Measurements from ENCODE around the gene COL4A4.
"Not testable (repeated sequence)": the region's sequence is repeated elsewhere in the genome, so short reads cannot be mapped to it uniquely, and the experiment has no call there.

Gene COL4A4

DNA sequence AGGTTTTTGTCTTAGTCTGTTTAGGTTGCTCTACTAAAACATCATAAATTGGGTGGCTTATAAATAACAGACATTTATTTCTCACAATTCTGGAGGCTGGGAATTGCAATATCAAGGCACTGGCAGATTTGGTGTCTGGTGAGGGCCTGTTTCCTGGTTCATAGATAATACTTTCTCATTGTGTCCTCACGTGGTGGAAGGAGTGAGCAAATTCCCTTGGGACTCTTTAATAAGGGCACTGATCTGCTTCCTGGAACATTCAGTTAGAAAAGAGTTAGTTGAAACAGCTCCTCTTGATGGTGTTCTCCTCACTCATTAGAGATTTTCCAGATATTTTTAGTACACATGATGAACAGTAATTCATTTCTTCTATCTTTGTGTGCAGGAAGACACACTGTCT is 22.7 kb upstream of the COL4A4 start:
- H3K79me2 ChIP-seq (ENCODE audit: control insufficient read depth, insufficient read depth, low read length, unreplicated experiment): no peaks in the 10 kb centered on the region

DNA sequence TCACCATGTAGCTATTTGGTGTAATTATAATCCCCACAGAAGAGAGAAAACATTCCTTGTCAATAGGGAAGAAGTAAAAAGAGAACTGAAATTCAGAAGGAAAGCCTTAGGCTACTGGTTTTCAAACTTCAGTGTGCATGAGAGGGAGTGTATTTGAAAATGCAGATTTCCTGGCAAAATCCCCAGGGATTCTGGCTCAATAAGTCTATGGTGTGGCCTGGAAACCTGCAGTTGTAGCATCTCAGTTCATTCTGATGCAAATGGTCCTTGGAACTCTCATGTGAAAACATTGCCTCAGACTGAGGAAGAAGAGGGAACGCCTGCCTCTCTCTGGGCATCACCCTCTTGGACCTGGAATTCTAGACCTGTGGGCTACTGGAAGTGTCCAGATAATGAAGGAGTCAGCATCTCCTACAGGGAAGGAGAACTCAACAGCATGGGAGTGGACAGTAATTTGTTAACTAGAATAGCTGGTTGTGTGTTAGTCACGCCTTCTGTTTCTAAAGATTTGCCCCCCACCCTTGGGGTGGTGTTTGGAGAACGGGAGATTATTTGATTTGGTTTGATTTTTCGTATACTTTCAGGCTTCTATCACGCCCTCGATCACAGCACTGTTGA is 21.7 kb upstream of the COL4A4 start:
- no peak overlapping the region for H3K27ac ChIP-seq (ENCODE audit: low read depth, low read length)
- H3K4me1 ChIP-seq (ENCODE audit: control insufficient read depth, insufficient read depth, low read length, unreplicated experiment): peaks cover 26% of the 10 kb centered on the region
- H3K79me2 ChIP-seq (ENCODE audit: control insufficient read depth, insufficient read depth, low read length, unreplicated experiment): no peaks in the 10 kb centered on the region
- no peak overlapping the region for H3K4me3 ChIP-seq (ENCODE audit: low read depth, low read length)
- H3K27me3 ChIP-seq (ENCODE audit: insufficient read depth, low read length): no peaks in the 10 kb centered on the region
- no peaks in the 10 kb centered on the region for H3K36me3 ChIP-seq (ENCODE audit: insufficient read depth, low read length)
- no peak overlapping the region for H2AFZ ChIP-seq (ENCODE audit: low read length, unreplicated experiment)

More for the DNA sequence above, 22.7 kb upstream of the COL4A4 start:
- H3K4me1 ChIP-seq (ENCODE audit: control insufficient read depth, insufficient read depth, low read length, unreplicated experiment): peaks cover 31% of the 10 kb centered on the region
- H3K36me3 ChIP-seq (ENCODE audit: insufficient read depth, low read length): no peaks in the 10 kb centered on the region
- H3K27ac ChIP-seq (ENCODE audit: low read depth, low read length): no peak overlapping the region
- H3K4me3 ChIP-seq (ENCODE audit: low read depth, low read length): no peak overlapping the region
- H3K27me3 ChIP-seq (ENCODE audit: insufficient read depth, low read length): no peaks in the 10 kb centered on the region
- H2AFZ ChIP-seq (ENCODE audit: low read length, unreplicated experiment): no peak overlapping the region

DNA sequence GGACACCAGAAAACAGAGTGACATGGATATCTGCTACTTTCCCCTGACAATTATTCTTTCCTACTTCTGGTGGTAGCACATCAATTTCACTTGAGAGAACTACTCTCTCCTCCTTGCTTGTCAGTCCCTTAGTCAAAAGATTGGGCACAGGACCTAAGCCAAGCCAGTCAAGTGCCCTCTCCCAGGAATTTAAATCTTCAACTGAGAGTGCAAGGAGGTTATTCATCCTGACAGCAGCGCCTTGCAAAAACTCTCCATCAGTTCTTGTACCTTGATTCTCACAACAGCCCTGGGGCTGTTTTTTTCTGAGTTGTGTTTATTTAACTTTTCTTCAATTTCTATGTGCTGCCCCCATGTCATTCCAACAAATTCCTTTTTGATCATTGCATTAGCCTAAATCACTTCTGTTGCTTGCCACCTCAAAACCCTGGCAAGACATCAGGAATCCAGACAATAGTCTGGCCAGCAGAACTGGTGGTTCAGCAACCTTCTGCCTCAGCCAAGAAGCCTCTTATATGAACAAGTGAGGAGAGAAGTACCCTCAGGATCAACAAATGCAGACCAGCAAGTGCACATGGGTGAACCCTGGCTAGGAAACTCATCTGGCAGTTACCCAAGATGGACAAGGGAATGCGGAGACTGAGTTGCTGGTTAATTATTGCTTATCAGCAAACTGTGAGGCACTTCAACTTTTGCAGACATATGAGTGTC is 19.8 kb upstream of the COL4A4 start:
- no peaks in the 10 kb centered on the region for H3K27me3 ChIP-seq (ENCODE audit: insufficient read depth, low read length)
- H3K27ac ChIP-seq (ENCODE audit: low read depth, low read length): no peak overlapping the region
- peaks cover 25% of the 10 kb centered on the region for H3K4me1 ChIP-seq (ENCODE audit: control insufficient read depth, insufficient read depth, low read length, unreplicated experiment)
- H3K4me3 ChIP-seq (ENCODE audit: low read depth, low read length): no peak overlapping the region
- no peak overlapping the region for H2AFZ ChIP-seq (ENCODE audit: low read length, unreplicated experiment)
- H3K79me2 ChIP-seq (ENCODE audit: control insufficient read depth, insufficient read depth, low read length, unreplicated experiment): no peaks in the 10 kb centered on the region
- no peaks in the 10 kb centered on the region for H3K36me3 ChIP-seq (ENCODE audit: insufficient read depth, low read length)

DNA sequence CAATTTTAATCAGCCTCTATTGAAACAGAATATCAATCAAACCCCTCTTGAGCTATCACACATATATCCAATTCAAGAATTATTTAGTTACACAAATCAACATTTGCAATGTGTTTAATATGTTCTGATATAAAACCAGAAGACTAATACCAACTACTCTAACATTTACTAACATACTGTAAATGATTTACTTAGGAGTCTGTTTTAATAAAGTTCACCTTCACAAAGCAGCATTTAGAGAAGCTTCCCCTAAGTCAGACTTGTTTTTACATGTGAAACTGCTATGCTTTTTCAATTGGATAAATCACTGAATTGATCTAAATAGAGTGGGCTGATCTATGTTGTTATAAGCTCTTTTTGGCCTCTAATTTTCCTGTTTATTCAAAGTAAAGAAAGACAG is 18.8 kb upstream of the COL4A4 start:
- H3K36me3 ChIP-seq (ENCODE audit: insufficient read depth, low read length): no peaks in the 10 kb centered on the region
- H3K27ac ChIP-seq (ENCODE audit: low read depth, low read length): no peak overlapping the region
- H3K4me1 ChIP-seq (ENCODE audit: control insufficient read depth, insufficient read depth, low read length, unreplicated experiment): peaks cover 19% of the 10 kb centered on the region
- H3K27me3 ChIP-seq (ENCODE audit: insufficient read depth, low read length): no peaks in the 10 kb centered on the region
- no peaks in the 10 kb centered on the region for H3K79me2 ChIP-seq (ENCODE audit: control insufficient read depth, insufficient read depth, low read length, unreplicated experiment)
- H2AFZ ChIP-seq (ENCODE audit: low read length, unreplicated experiment): no peak overlapping the region
- H3K4me3 ChIP-seq (ENCODE audit: low read depth, low read length): no peak overlapping the region

DNA sequence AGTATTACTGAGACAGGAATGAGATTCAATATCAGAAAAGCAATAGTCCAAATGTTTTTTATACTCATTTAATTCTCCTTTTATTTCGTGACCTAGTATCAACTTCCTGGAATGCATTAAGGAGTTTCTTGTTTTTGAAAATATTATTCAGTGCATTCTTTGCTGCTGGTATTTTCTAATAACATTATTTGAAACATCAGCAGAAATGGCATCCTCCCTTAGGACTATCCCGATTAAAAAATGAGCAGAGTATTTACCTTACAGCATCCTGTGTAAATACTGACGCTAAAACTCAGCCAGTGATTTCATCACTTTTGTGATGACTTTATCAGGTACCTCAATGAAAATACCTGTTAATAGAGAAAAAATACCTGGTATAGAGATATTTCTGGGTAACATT is 16.8 kb upstream of the COL4A4 start:
- H3K79me2 ChIP-seq (ENCODE audit: control insufficient read depth, insufficient read depth, low read length, unreplicated experiment): no peaks in the 10 kb centered on the region
- no peaks in the 10 kb centered on the region for H3K27me3 ChIP-seq (ENCODE audit: insufficient read depth, low read length)
- H3K4me1 ChIP-seq (ENCODE audit: control insufficient read depth, insufficient read depth, low read length, unreplicated experiment): peaks cover 10% of the 10 kb centered on the region
- 0 out of 2 replicates have a peak overlapping the region, but pooled peaks have one; percentile 1 for H3K27ac ChIP-seq (ENCODE audit: low read depth, low read length)
- H2AFZ ChIP-seq (ENCODE audit: low read length, unreplicated experiment): peak overlapping the region; percentile 10
- H3K36me3 ChIP-seq (ENCODE audit: insufficient read depth, low read length): no peaks in the 10 kb centered on the region
- peak overlapping the region; percentile 9; the same call in 1 of the 2 replicates for H3K4me3 ChIP-seq (ENCODE audit: low read depth, low read length)

DNA sequence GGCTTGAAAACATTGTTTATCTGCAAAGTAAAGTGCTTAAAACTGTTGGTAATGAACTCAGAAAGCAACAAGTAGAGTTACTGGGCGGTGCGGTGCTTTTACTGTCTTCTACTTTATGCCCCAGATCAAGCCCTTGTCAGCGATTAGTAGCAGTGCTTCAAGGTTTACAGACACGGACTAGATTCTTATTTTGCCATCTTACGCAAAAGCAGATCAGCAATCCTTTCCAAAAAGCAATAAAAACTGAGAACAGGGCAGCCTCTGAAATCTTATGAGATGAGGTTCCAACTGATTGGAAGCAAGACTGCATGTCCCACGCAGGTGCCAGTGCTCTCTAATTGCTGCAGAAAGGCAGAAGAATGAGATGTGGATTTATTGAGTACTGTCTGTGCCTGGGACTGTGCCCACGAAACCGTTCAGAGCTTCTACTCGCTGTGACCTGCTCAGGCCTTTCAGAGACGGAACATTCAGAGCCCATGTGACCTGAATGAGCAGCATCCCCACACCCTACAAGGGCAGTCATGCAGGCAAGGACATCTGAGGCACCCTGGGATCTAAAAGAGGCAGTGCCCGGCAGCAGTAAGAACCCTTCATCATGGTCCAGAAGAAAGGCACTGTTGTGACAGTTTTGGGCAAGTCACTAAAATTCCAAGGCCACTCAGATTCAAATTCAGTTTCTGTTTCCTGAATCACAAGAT is 16.1 kb upstream of the COL4A4 start:
- Histone ChIP-seq H3K4me1 (ENCODE audit: control insufficient read depth, insufficient read depth, low read length, unreplicated experiment) (peaks cover 10% of the 10 kb centered on the region), H3K4me3 (ENCODE audit: low read depth, low read length) (peak overlapping the region; percentile 9; the same call in 1 of the 2 replicates), H3K36me3 (ENCODE audit: insufficient read depth, low read length) (no peaks in the 10 kb centered on the region), H3K79me2 (ENCODE audit: control insufficient read depth, insufficient read depth, low read length, unreplicated experiment) (no peaks in the 10 kb centered on the region), H3K27ac (ENCODE audit: low read depth, low read length) (0 out of 2 replicates have a peak overlapping the region, but pooled peaks have one; percentile 1), H3K27me3 (ENCODE audit: insufficient read depth, low read length) (no peaks in the 10 kb centered on the region), H2AFZ (ENCODE audit: low read length, unreplicated experiment) (peak overlapping the region; percentile 10)

DNA sequence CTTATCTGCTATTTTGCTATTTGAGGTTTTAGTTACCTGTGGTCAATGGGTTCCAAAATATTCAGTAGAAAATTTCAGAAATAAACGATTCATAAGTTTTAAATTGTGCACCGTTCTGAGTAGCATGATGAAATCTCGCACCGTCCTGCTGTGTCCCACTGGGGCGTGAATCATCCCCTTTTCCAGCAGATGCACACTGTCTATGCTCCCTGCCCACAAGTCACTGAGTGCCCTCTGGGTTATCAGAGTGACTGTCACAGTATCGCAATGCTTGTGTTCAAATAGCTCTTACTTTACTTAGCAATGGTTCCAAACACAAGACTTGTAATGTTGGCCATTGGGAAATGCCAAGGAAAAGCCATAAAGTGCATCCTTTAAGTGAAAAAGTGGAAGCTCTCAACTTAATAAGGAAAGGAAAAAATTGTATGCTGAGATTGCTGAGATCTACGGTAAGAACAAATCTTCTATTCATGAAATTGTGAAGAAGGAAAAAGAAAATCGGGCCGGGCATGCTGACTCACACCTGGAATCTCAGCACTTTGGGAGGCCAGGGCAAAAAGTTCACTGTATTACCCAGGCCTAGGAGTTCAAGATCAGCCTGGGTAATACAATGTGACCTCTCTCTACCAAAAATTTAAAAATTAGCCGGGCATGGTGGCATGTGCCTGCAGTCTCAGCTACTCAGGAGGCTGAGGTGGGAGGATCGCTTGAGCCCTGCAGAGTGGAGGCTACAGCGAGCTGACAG is 13.8 kb upstream of the COL4A4 start:
- Histone ChIP-seq H3K79me2 (ENCODE audit: control insufficient read depth, insufficient read depth, low read length, unreplicated experiment) (no peaks in the 10 kb centered on the region), H3K4me3 (ENCODE audit: low read depth, low read length) (no peak overlapping the region), H3K4me1 (ENCODE audit: control insufficient read depth, insufficient read depth, low read length, unreplicated experiment) (peaks cover 10% of the 10 kb centered on the region), H3K36me3 (ENCODE audit: insufficient read depth, low read length) (no peaks in the 10 kb centered on the region), H2AFZ (ENCODE audit: low read length, unreplicated experiment) (no peak overlapping the region), H3K27me3 (ENCODE audit: insufficient read depth, low read length) (no peaks in the 10 kb centered on the region), H3K27ac (ENCODE audit: low read depth, low read length) (no peak overlapping the region)

DNA sequence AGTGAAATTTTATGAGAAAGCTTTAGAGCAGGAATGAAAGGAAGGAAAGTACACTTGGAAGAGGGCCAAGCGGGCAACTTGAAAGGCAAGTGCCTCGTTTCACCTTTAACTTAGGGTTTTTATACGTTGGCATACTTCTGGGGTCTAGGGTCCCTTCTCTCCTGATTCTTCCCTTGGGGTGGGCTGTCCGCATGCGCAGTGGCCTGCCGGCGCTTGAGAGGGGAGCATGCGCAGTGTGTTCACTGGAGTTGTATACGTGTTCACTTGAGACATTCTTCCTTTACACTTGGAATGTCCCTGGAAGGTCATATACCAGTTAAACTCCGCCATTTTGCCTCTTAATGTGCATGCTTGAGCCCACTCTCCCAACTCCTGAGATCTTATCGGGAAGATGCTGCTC is 7.8 kb upstream of the COL4A4 start:
- not testable (repeated sequence) for H3K27me3 ChIP-seq (ENCODE audit: insufficient read depth, low read length); H3K4me1 ChIP-seq (ENCODE audit: control insufficient read depth, insufficient read depth, low read length, unreplicated experiment); H3K27ac ChIP-seq (ENCODE audit: low read depth, low read length); H2AFZ ChIP-seq (ENCODE audit: low read length, unreplicated experiment); H3K4me3 ChIP-seq (ENCODE audit: low read depth, low read length); H3K79me2 ChIP-seq (ENCODE audit: control insufficient read depth, insufficient read depth, low read length, unreplicated experiment); H3K36me3 ChIP-seq (ENCODE audit: insufficient read depth, low read length)

DNA sequence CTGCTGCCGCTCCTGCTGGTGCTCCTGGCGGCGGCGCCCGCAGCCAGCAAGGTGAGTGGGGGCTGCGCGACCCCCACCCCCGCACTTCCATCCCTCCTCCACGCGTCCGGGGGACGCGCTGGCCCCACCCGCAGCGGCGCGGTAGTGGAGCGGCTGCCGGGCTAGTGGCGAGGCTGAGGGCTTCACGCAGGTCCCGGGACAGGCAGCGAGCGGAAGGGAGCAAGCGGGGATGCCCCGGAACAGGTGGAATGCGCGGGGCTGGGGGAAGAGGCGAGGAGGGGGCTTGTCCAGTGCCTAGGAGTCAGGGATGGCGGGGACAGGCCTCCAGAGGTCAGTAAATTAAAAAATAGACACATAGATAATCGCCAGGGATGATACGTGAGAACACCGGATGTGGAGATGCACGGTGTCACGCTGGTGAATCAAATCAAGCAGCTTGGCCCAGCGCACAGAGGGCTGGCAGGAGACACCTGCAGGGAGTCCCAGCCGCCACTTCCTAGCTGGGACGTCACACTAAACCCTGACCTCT is 822 bp upstream of the COL4A4 start:
- Histone ChIP-seq H3K4me3 (ENCODE audit: low read depth, low read length) (peak overlapping the region; percentile 83), H3K36me3 (ENCODE audit: insufficient read depth, low read length) (0 out of 2 replicates have a peak, but pooled peaks cover 3% of the 10 kb centered on the region), H3K79me2 (ENCODE audit: control insufficient read depth, insufficient read depth, low read length, unreplicated experiment) (no peaks in the 10 kb centered on the region), H2AFZ (ENCODE audit: low read length, unreplicated experiment) (peak overlapping the region; percentile 90), H3K4me1 (ENCODE audit: control insufficient read depth, insufficient read depth, low read length, unreplicated experiment) (peaks cover 12% of the 10 kb centered on the region), H3K27ac (ENCODE audit: low read depth, low read length) (no peak overlapping the region), H3K27me3 (ENCODE audit: insufficient read depth, low read length) (no peaks in the 10 kb centered on the region)

DNA sequence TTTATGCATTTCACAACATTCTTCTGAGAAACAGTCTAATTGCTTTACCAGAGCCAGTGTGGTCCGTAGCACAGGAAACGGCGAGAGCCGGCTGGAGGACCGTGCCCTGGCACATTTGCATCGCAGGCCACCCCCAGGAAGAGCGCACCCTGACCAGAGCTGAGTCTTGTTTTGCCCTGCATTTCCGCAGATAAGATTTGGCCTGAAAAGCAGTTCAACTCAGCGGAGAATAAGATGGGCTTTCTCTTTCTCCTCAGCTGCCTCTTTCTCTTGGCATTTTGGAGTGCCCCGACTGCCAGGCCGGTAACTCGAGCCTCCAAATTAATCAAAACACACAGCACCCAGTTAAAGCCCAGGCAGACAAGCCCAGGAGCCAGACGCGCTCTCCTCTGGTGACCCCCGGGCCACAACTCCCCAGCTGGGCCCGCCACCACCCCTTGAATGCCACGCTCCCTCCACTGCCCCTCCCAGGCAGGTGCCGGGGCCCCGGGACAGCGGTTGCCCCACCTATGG is 464 bp downstream of the COL4A4 start:
- H2AFZ ChIP-seq (ENCODE audit: low read length, unreplicated experiment): peak overlapping the region; percentile 90
- no peaks in the 10 kb centered on the region for H3K79me2 ChIP-seq (ENCODE audit: control insufficient read depth, insufficient read depth, low read length, unreplicated experiment)
- peaks cover 12% of the 10 kb centered on the region for H3K4me1 ChIP-seq (ENCODE audit: control insufficient read depth, insufficient read depth, low read length, unreplicated experiment)
- peak overlapping the region; percentile 83 for H3K4me3 ChIP-seq (ENCODE audit: low read depth, low read length)
- no peak overlapping the region for H3K27ac ChIP-seq (ENCODE audit: low read depth, low read length)
- no peaks in the 10 kb centered on the region for H3K27me3 ChIP-seq (ENCODE audit: insufficient read depth, low read length)
- 0 out of 2 replicates have a peak, but pooled peaks cover 3% of the 10 kb centered on the region for H3K36me3 ChIP-seq (ENCODE audit: insufficient read depth, low read length)

Measured in ACC112 (cell line).